H1 (cell line): ENCODE results near the gene PGF.

Experiments used
- CHD1 ChIP-seq: IDR thresholded peaks from 2 replicates; pipeline ENCODE4 v1.6.1; 2012; ENCODE audit warnings: low read depth, low read length, improper control_type of control experiment
- EP300 ChIP-seq, 2 experiments: IDR thresholded peaks; 1 replicate in 1 of 2; 2 replicates in 1 of 2; pipeline ENCODE4 v1.6.1; 2011 to 2012; ENCODE audit warnings: low read depth in 2 of 2, low read length in 2 of 2, mild to moderate bottlenecking in 2 of 2, borderline replicate concordance in 1 of 2, inconsistent platforms in 1 of 2, moderate library complexity in 1 of 2
- GABPA ChIP-seq: IDR thresholded peaks from 2 replicates; pipeline ENCODE4 v1.6.1; 2011; ENCODE audit warnings: mild to moderate bottlenecking, low read length, moderate library complexity, borderline replicate concordance; ENCODE audit not compliant: insufficient read depth
- JUN ChIP-seq: IDR thresholded peaks from 2 replicates; pipeline ENCODE4 v1.6.1; 2011; ENCODE audit warnings: low read depth, mild to moderate bottlenecking, improper control_type of control experiment, low read length
- NRF1 ChIP-seq: IDR thresholded peaks from 2 replicates; pipeline ENCODE4 v1.6.1; 2011; ENCODE audit warnings: mild to moderate bottlenecking, low read depth, low read length, improper control_type of control experiment
- POLR2A ChIP-seq, 2 experiments: IDR thresholded peaks; 1 replicate in 1 of 2; 2 replicates in 1 of 2; pipeline ENCODE4 v1.6.1; 2011; ENCODE audit warnings: low read depth in 2 of 2, low read length in 2 of 2, mild to moderate bottlenecking in 2 of 2; ENCODE audit errors: control extremely low read depth in 1 of 2
- POLR2AphosphoS5 ChIP-seq: IDR thresholded peaks from 2 replicates; pipeline ENCODE4 v1.6.1; 2011; ENCODE audit warnings: low read depth, low read length
- RAD21 ChIP-seq, 2 experiments: IDR thresholded peaks in 1 of 2; conservative IDR thresholded peaks in 1 of 2; 2 replicates each; pipeline ENCODE4 v1.6.1; 2011; ENCODE audit warnings: low read depth in 2 of 2, low read length in 2 of 2, improper control_type of control experiment in 1 of 2, inconsistent platforms in 1 of 2, mild to moderate bottlenecking in 1 of 2, moderate library complexity in 1 of 2
- RXRA ChIP-seq: IDR thresholded peaks from 2 replicates; pipeline ENCODE4 v1.6.1; 2011; ENCODE audit warnings: low read depth, mild to moderate bottlenecking, low read length, moderate library complexity; ENCODE audit not compliant: insufficient read depth
- SP2 ChIP-seq: IDR thresholded peaks from 2 replicates; pipeline ENCODE4 v1.6.1; 2012; ENCODE audit warnings: mild to moderate bottlenecking, low read length, inconsistent platforms
- SRF ChIP-seq: IDR thresholded peaks from 2 replicates; pipeline ENCODE4 v1.6.1; 2011; ENCODE audit warnings: mild to moderate bottlenecking, low read depth, low read length, moderate library complexity
- YY1 ChIP-seq: IDR thresholded peaks from 2 replicates; pipeline ENCODE4 v1.6.1; 2011; ENCODE audit warnings: low read depth, mild to moderate bottlenecking, low read length
- TF ChIP-seq, protein P1 (sequence below), 3 experiments: IDR thresholded peaks; 1 replicate in 2 of 3; 2 replicates in 1 of 3; pipeline versions ENCODE4 v1.5.1 to v1.6.1; 2011; ENCODE audit warnings: low read length in 3 of 3, mild to moderate bottlenecking in 3 of 3, inconsistent platforms in 2 of 3, low read depth in 1 of 3, moderate library complexity in 1 of 3; ENCODE audit not compliant: insufficient read depth in 1 of 3; ENCODE audit errors: control extremely low read depth in 1 of 3
- TF ChIP-seq, protein P2 (sequence below): IDR thresholded peaks from 2 replicates; pipeline ENCODE4 v1.6.1; 2012; ENCODE audit warnings: inconsistent platforms

DNA sequence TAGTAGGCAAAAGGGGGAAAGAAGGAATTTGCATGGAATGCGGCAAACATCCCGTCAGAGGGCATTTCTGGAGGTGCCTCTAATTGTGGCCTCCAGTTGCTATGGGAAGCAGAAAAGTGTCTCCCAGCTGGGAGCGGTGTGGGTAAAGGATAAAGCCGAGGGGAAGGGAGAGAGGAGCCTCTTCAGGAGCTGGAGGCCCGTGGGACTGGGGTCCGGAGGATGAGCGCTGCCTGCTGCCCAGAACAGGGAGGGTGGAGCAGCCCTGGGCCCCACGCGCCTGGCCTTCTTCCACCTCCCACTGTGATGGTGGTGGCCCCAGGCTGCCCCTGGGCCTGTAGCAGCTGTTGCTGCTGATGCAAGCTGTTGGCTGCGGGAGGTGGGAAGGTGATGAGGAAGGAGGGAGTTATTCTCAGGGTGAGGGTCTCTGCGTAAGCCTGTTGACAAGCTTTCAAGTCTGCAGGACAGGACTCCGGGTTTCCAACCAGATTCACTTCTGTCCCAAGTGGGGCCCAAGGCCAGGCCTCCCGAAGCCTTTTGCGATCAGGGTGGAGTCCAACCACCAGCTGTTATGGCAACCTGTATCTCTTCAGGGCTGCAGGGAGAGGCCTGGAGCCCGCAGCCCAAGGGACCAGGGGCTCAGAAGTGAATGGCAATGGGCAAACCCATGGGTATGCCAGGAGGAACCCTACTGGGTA lies 19.1 kb upstream of the PGF start:
- TF ChIP-seq NRF1 (no peak), POLR2AphosphoS5 (no peak), YY1 (no peak), POLR2A (IDR thresholded peaks at IDR 0.05; ENCODE audit: control extremely low read depth in 1 of 2, low read depth in 2 of 2, low read length in 2 of 2) (no peak), SP2 (no peak), SRF (no peak), EP300 (IDR thresholded peaks at IDR 0.05; ENCODE audit: borderline replicate concordance in 1 of 2, low read depth in 2 of 2, low read length in 2 of 2) (no peak), GABPA (no peak), RAD21 (IDR thresholded peaks at IDR 0.05 in 1 of 2, conservative IDR thresholded peaks at IDR 0.05 in 1 of 2; ENCODE audit: low read depth in 2 of 2, low read length in 2 of 2) (no peak), JUN (no peak), CHD1 (no peak), RXRA (no peak)
- TF ChIP-seq, protein P1, sequence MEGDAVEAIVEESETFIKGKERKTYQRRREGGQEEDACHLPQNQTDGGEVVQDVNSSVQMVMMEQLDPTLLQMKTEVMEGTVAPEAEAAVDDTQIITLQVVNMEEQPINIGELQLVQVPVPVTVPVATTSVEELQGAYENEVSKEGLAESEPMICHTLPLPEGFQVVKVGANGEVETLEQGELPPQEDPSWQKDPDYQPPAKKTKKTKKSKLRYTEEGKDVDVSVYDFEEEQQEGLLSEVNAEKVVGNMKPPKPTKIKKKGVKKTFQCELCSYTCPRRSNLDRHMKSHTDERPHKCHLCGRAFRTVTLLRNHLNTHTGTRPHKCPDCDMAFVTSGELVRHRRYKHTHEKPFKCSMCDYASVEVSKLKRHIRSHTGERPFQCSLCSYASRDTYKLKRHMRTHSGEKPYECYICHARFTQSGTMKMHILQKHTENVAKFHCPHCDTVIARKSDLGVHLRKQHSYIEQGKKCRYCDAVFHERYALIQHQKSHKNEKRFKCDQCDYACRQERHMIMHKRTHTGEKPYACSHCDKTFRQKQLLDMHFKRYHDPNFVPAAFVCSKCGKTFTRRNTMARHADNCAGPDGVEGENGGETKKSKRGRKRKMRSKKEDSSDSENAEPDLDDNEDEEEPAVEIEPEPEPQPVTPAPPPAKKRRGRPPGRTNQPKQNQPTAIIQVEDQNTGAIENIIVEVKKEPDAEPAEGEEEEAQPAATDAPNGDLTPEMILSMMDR (IDR thresholded peaks at IDR 0.05; ENCODE audit: control extremely low read depth in 1 of 3, insufficient read depth in 1 of 3, low read depth in 1 of 3, low read length in 3 of 3) = no peak
- TF ChIP-seq, protein P2, sequence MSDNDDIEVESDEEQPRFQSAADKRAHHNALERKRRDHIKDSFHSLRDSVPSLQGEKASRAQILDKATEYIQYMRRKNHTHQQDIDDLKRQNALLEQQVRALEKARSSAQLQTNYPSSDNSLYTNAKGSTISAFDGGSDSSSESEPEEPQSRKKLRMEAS = no peak
